ENCODE results near the gene ATP13A2.

The ATP13A2 gene

GRCh38 chr1:17046334-17046657 lies 34.6 kb upstream of the ATP13A2 start:
- H3K27ac ChIP-seq (ENCODE audit: low read depth, low read length) = no peak overlapping the region
- no peaks in the 10 kb centered on the region for H3K27me3 ChIP-seq (ENCODE audit: control insufficient read depth, insufficient read depth, low read length)
- peaks cover 6% of the 10 kb centered on the region for H3K4me1 ChIP-seq (ENCODE audit: control insufficient read depth, insufficient read depth, low read length)
- H3K9ac ChIP-seq (ENCODE audit: low read length) = no peak overlapping the region
- H3K4me3 ChIP-seq (ENCODE audit: low read length) = no peak overlapping the region
- peaks cover 18% of the 10 kb centered on the region for H3K36me3 ChIP-seq (ENCODE audit: control insufficient read depth, insufficient read depth, low read length)

- Histone ChIP-seq H3K4me1 (ENCODE audit: control insufficient read depth, insufficient read depth, low read length) (peaks cover 6% of the 10 kb centered on the region), H3K36me3 (ENCODE audit: control insufficient read depth, insufficient read depth, low read length) (peaks cover 18% of the 10 kb centered on the region), H3K27me3 (ENCODE audit: control insufficient read depth, insufficient read depth, low read length) (no peaks in the 10 kb centered on the region), H3K4me3 (ENCODE audit: low read length) (no peak overlapping the region), H3K27ac (ENCODE audit: low read depth, low read length) (peak overlapping the region; percentile 56), H3K9ac (ENCODE audit: low read length) (no peak overlapping the region)
Observed at GRCh38 chr1:17045634-17046333, 34.1 kb upstream of the ATP13A2 start.

- peaks cover 6% of the 10 kb centered on the region for H3K4me1 ChIP-seq (ENCODE audit: control insufficient read depth, insufficient read depth, low read length)
- H3K27me3 ChIP-seq (ENCODE audit: control insufficient read depth, insufficient read depth, low read length) = no peaks in the 10 kb centered on the region
- no peak overlapping the region for H3K4me3 ChIP-seq (ENCODE audit: low read length)
- H3K36me3 ChIP-seq (ENCODE audit: control insufficient read depth, insufficient read depth, low read length) = peaks cover 18% of the 10 kb centered on the region
- H3K9ac ChIP-seq (ENCODE audit: low read length) = no peak overlapping the region
- no peak overlapping the region for H3K27ac ChIP-seq (ENCODE audit: low read depth, low read length)
Observed at GRCh38 chr1:17045150-17045549, 33.4 kb upstream of the ATP13A2 start.

GRCh38 chr1:17043676-17044075 lies 31.9 kb upstream of the ATP13A2 start:
- peaks cover 20% of the 10 kb centered on the region for H3K36me3 ChIP-seq (ENCODE audit: control insufficient read depth, insufficient read depth, low read length)

GRCh38 chr1:17040135-17040534 lies 28.4 kb upstream of the ATP13A2 start:
- peaks cover 2% of the 10 kb centered on the region for H3K4me1 ChIP-seq (ENCODE audit: control insufficient read depth, insufficient read depth, low read length)
- no peak overlapping the region for H3K4me3 ChIP-seq (ENCODE audit: low read length)
- H3K27me3 ChIP-seq (ENCODE audit: control insufficient read depth, insufficient read depth, low read length) = no peaks in the 10 kb centered on the region
- no peak overlapping the region for H3K9ac ChIP-seq (ENCODE audit: low read length)
- peaks cover 19% of the 10 kb centered on the region for H3K36me3 ChIP-seq (ENCODE audit: control insufficient read depth, insufficient read depth, low read length)
- H3K27ac ChIP-seq (ENCODE audit: low read depth, low read length) = no peak overlapping the region

More at GRCh38 chr1:17043676-17044075, 31.9 kb upstream of the ATP13A2 start:
- no peak overlapping the region for H3K9ac ChIP-seq (ENCODE audit: low read length)
- no peaks in the 10 kb centered on the region for H3K27me3 ChIP-seq (ENCODE audit: control insufficient read depth, insufficient read depth, low read length)
- H3K4me3 ChIP-seq (ENCODE audit: low read length) = no peak overlapping the region
- H3K27ac ChIP-seq (ENCODE audit: low read depth, low read length) = no peak overlapping the region
- H3K4me1 ChIP-seq (ENCODE audit: control insufficient read depth, insufficient read depth, low read length) = peaks cover 6% of the 10 kb centered on the region

GRCh38 chr1:17039522-17039921 lies 27.8 kb upstream of the ATP13A2 start:
- H3K4me3 ChIP-seq (ENCODE audit: low read length) = no peak overlapping the region
- no peaks in the 10 kb centered on the region for H3K27me3 ChIP-seq (ENCODE audit: control insufficient read depth, insufficient read depth, low read length)
- H3K9ac ChIP-seq (ENCODE audit: low read length) = no peak overlapping the region
- no peaks in the 10 kb centered on the region for H3K4me1 ChIP-seq (ENCODE audit: control insufficient read depth, insufficient read depth, low read length)
- peaks cover 15% of the 10 kb centered on the region for H3K36me3 ChIP-seq (ENCODE audit: control insufficient read depth, insufficient read depth, low read length)
- H3K27ac ChIP-seq (ENCODE audit: low read depth, low read length) = no peak overlapping the region

GRCh38 chr1:17033481-17033880 lies 21.8 kb upstream of the ATP13A2 start:
- Histone ChIP-seq H3K27ac (ENCODE audit: low read depth, low read length) (no peak overlapping the region), H3K27me3 (ENCODE audit: control insufficient read depth, insufficient read depth, low read length) (no peaks in the 10 kb centered on the region), H3K4me1 (ENCODE audit: control insufficient read depth, insufficient read depth, low read length) (no peaks in the 10 kb centered on the region), H3K4me3 (ENCODE audit: low read length) (no peak overlapping the region), H3K36me3 (ENCODE audit: control insufficient read depth, insufficient read depth, low read length) (peaks cover 8% of the 10 kb centered on the region), H3K9ac (ENCODE audit: low read length) (no peak overlapping the region)

- Histone ChIP-seq H3K27me3 (ENCODE audit: control insufficient read depth, insufficient read depth, low read length) (no peaks in the 10 kb centered on the region), H3K9ac (ENCODE audit: low read length) (no peak overlapping the region), H3K36me3 (ENCODE audit: control insufficient read depth, insufficient read depth, low read length) (peaks cover 13% of the 10 kb centered on the region), H3K4me1 (ENCODE audit: control insufficient read depth, insufficient read depth, low read length) (no peaks in the 10 kb centered on the region), H3K4me3 (ENCODE audit: low read length) (no peak overlapping the region), H3K27ac (ENCODE audit: low read depth, low read length) (no peak overlapping the region)
Observed at GRCh38 chr1:17032741-17033140, 21.0 kb upstream of the ATP13A2 start.

- no peaks in the 10 kb centered on the region for H3K4me1 ChIP-seq (ENCODE audit: control insufficient read depth, insufficient read depth, low read length)
- no peak overlapping the region for H3K9ac ChIP-seq (ENCODE audit: low read length)
- H3K27ac ChIP-seq (ENCODE audit: low read depth, low read length) = no peak overlapping the region
- H3K36me3 ChIP-seq (ENCODE audit: control insufficient read depth, insufficient read depth, low read length) = peaks cover 20% of the 10 kb centered on the region
- no peaks in the 10 kb centered on the region for H3K27me3 ChIP-seq (ENCODE audit: control insufficient read depth, insufficient read depth, low read length)
- H3K4me3 ChIP-seq (ENCODE audit: low read length) = no peak overlapping the region
Observed at GRCh38 chr1:17031436-17031835, 19.7 kb upstream of the ATP13A2 start.

- Histone ChIP-seq H3K9ac (ENCODE audit: low read length) (no peak overlapping the region), H3K4me1 (ENCODE audit: control insufficient read depth, insufficient read depth, low read length) (no peaks in the 10 kb centered on the region), H3K27me3 (ENCODE audit: control insufficient read depth, insufficient read depth, low read length) (no peaks in the 10 kb centered on the region), H3K27ac (ENCODE audit: low read depth, low read length) (no peak overlapping the region), H3K36me3 (ENCODE audit: control insufficient read depth, insufficient read depth, low read length) (peaks cover 23% of the 10 kb centered on the region), H3K4me3 (ENCODE audit: low read length) (no peak overlapping the region)
Observed at GRCh38 chr1:17030206-17030605, 18.5 kb upstream of the ATP13A2 start.

GRCh38 chr1:17028662-17029188 lies 17.0 kb upstream of the ATP13A2 start:
- H3K27me3 ChIP-seq (ENCODE audit: control insufficient read depth, insufficient read depth, low read length) = no peaks in the 10 kb centered on the region
- no peak overlapping the region for H3K9ac ChIP-seq (ENCODE audit: low read length)
- no peaks in the 10 kb centered on the region for H3K4me1 ChIP-seq (ENCODE audit: control insufficient read depth, insufficient read depth, low read length)
- H3K4me3 ChIP-seq (ENCODE audit: low read length) = no peak overlapping the region
- H3K27ac ChIP-seq (ENCODE audit: low read depth, low read length) = no peak overlapping the region
- H3K36me3 ChIP-seq (ENCODE audit: control insufficient read depth, insufficient read depth, low read length) = peaks cover 26% of the 10 kb centered on the region

- no peaks in the 10 kb centered on the region for H3K27me3 ChIP-seq (ENCODE audit: control insufficient read depth, insufficient read depth, low read length)
- H3K9ac ChIP-seq (ENCODE audit: low read length) = no peak overlapping the region
- no peaks in the 10 kb centered on the region for H3K4me1 ChIP-seq (ENCODE audit: control insufficient read depth, insufficient read depth, low read length)
- H3K36me3 ChIP-seq (ENCODE audit: control insufficient read depth, insufficient read depth, low read length) = peaks cover 33% of the 10 kb centered on the region
- no peak overlapping the region for H3K27ac ChIP-seq (ENCODE audit: low read depth, low read length)
- no peak overlapping the region for H3K4me3 ChIP-seq (ENCODE audit: low read length)
Observed at GRCh38 chr1:17027900-17028299, 16.2 kb upstream of the ATP13A2 start.

- H3K4me1 ChIP-seq (ENCODE audit: control insufficient read depth, insufficient read depth, low read length) = no peaks in the 10 kb centered on the region
- H3K27ac ChIP-seq (ENCODE audit: low read depth, low read length) = no peak overlapping the region
- H3K9ac ChIP-seq (ENCODE audit: low read length) = no peak overlapping the region
- no peak overlapping the region for H3K4me3 ChIP-seq (ENCODE audit: low read length)
- H3K27me3 ChIP-seq (ENCODE audit: control insufficient read depth, insufficient read depth, low read length) = no peaks in the 10 kb centered on the region
- peaks cover 32% of the 10 kb centered on the region for H3K36me3 ChIP-seq (ENCODE audit: control insufficient read depth, insufficient read depth, low read length)
Observed at GRCh38 chr1:17027403-17027802, 15.7 kb upstream of the ATP13A2 start.

Measured in rectal smooth muscle tissue (tissue), 1 donor.